Spleen (tissue), 7 donors: ENCODE data around the gene KLHL12.

Experiments
- CTCF ChIP-seq, 11 experiments: fragments of 200-600 bp in 7 of 11; fragments of 450-650 bp in 4 of 11; sonication (generic) in 4 of 11; IDR thresholded peaks in 8 of 11; conservative IDR thresholded peaks in 3 of 11; 1 replicate in 7 of 11; 2 replicates in 4 of 11; pipeline versions ENCODE4 v1.4.0 to v1.8.0; 2016 to 2021; ENCODE audit warnings: antibody characterized with exemption in 11 of 11, inconsistent platforms in 4 of 11, mild to moderate bottlenecking in 1 of 11
- POLR2A ChIP-seq, 3 donors: fragments of 450-650 bp; IDR thresholded peaks; one replicate each; pipeline ENCODE4 v1.5.1; 2017; ENCODE audit warnings: antibody characterized with exemption in 3 of 3, mild to moderate bottlenecking in 1 of 3
- POLR2AphosphoS5 ChIP-seq, 3 donors: sonication (generic); formaldehyde crosslinking; IDR thresholded peaks; one replicate each; pipeline ENCODE4 v1.5.1; 2017; ENCODE audit warnings: antibody characterized with exemption in 3 of 3
- donor health status: DM: no; HTN: no; CAD: no; lungs with moderate emphysema.
- donor health status: DM: no; HTN: no; CAD: no.
- donor health status: DM: no; HTN: no; CAD: no.

DNA sequence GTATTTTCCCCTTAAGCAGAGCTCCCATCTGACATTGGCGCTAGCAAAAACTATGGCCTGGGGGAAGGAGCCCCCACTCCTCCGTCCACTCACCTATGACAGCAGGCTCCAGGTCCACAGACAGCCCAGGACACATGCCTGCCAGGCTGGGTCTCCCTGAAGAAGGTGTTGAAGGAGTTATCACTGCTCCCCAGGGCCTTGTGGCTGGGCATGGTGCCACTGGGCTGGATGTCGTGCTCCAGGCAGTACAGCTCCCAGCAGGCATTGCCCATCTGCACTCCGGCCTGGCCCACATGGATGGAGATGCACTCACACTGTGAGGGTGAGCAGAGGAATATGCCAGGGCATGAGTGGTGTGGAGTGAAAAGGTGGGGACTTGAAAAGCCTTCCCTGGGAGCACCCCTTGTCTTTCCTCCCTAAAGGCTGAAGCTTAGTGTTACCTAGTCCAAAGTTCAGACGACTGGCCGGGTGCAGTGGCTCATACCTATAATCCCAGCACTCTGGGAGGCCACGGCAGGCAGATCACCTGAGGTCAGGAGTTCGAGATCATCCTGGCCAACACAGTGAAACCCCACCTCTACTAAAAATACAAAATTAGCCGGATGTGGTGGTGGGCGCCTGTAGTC, 68.1 kb downstream of the KLHL12 start:
- TF ChIP-seq CTCF (IDR thresholded peaks at IDR 0.05 in 8 of 11, conservative IDR thresholded peaks at IDR 0.05 in 3 of 11) (no peak), POLR2A (IDR thresholded peaks at IDR 0.05) (no peak), POLR2AphosphoS5 (IDR thresholded peaks at IDR 0.05) (no peak)
